Activated naive CD4-positive, alpha-beta T cell treated with anti-CD3 and anti-CD28 coated beads, Interleukin-2, amount 50 U/mL, for 24 hours (primary cell): ENCODE measurements around the gene LIPG.
"Not testable (repeated sequence)": the region's sequence is repeated elsewhere in the genome, so short reads cannot be mapped to it uniquely, and the experiment has no call there.

Source experiments
- H3K27ac Mint-ChIP-seq: one replicate; pipeline ENCODE4 v1.8.0; 2021; ENCODE audit warnings: mild to moderate bottlenecking, mixed read lengths
- H3K27me3 Mint-ChIP-seq: one replicate; pipeline ENCODE4 v1.8.0; 2021; ENCODE audit warnings: mixed read lengths
- H3K36me3 Mint-ChIP-seq: one replicate; pipeline ENCODE4 v1.8.0; 2021; ENCODE audit warnings: mixed read lengths
- H3K4me1 Mint-ChIP-seq: one replicate; pipeline ENCODE4 v1.8.0; 2021; ENCODE audit warnings: mixed read lengths
- H3K4me3 Mint-ChIP-seq: one replicate; pipeline ENCODE4 v1.8.0; 2021; ENCODE audit warnings: mild to moderate bottlenecking, mixed read lengths
- H3K9me3 Mint-ChIP-seq: one replicate; pipeline ENCODE4 v1.8.0; 2021; ENCODE audit warnings: mixed read lengths

Gene LIPG

GRCh38 chr18:49531678-49532153 lies 30.1 kb upstream of the LIPG start:
- no peak overlapping the region for H3K27ac Mint-ChIP-seq
- H3K4me3 Mint-ChIP-seq, result no peak overlapping the region
- H3K4me1 Mint-ChIP-seq, result no peaks in the 10 kb centered on the region
- no peaks in the 10 kb centered on the region for H3K9me3 Mint-ChIP-seq
- H3K36me3 Mint-ChIP-seq, result no peaks in the 10 kb centered on the region
- H3K27me3 Mint-ChIP-seq, result peaks cover 4% of the 10 kb centered on the region

- Mint-ChIP-seq H3K4me3 (no peak overlapping the region), H3K27me3 (peaks cover 4% of the 10 kb centered on the region), H3K4me1 (no peaks in the 10 kb centered on the region), H3K9me3 (no peaks in the 10 kb centered on the region), H3K27ac (no peak overlapping the region), H3K36me3 (no peaks in the 10 kb centered on the region)
Observed at GRCh38 chr18:49534846-49535601, 26.8 kb upstream of the LIPG start.

GRCh38 chr18:49537232-49537896 lies 24.5 kb upstream of the LIPG start:
- Mint-ChIP-seq H3K27me3 (peaks cover 4% of the 10 kb centered on the region), H3K27ac (no peak overlapping the region), H3K4me1 (no peaks in the 10 kb centered on the region), H3K9me3 (no peaks in the 10 kb centered on the region), H3K36me3 (no peaks in the 10 kb centered on the region), H3K4me3 (no peak overlapping the region)

GRCh38 chr18:49544362-49544761 lies 17.5 kb upstream of the LIPG start:
- H3K4me1 Mint-ChIP-seq, result no peaks in the 10 kb centered on the region
- no peaks in the 10 kb centered on the region for H3K36me3 Mint-ChIP-seq
- H3K27ac Mint-ChIP-seq, result no peak overlapping the region
- H3K9me3 Mint-ChIP-seq, result no peaks in the 10 kb centered on the region
- no peak overlapping the region for H3K4me3 Mint-ChIP-seq
- H3K27me3 Mint-ChIP-seq, result no peaks in the 10 kb centered on the region

- no peak overlapping the region for H3K4me3 Mint-ChIP-seq
- H3K27me3 Mint-ChIP-seq, result peaks cover 4% of the 10 kb centered on the region
- H3K36me3 Mint-ChIP-seq, result no peaks in the 10 kb centered on the region
- no peaks in the 10 kb centered on the region for H3K9me3 Mint-ChIP-seq
- no peaks in the 10 kb centered on the region for H3K4me1 Mint-ChIP-seq
- no peak overlapping the region for H3K27ac Mint-ChIP-seq
Observed at GRCh38 chr18:49546278-49546677, 15.6 kb upstream of the LIPG start.

GRCh38 chr18:49546719-49547273 lies 15.1 kb upstream of the LIPG start:
- Mint-ChIP-seq H3K27me3 (peaks cover 4% of the 10 kb centered on the region), H3K27ac (no peak overlapping the region), H3K4me1 (no peaks in the 10 kb centered on the region), H3K4me3 (no peak overlapping the region), H3K9me3 (no peaks in the 10 kb centered on the region), H3K36me3 (no peaks in the 10 kb centered on the region)

GRCh38 chr18:49547701-49548100 lies 14.2 kb upstream of the LIPG start:
- Mint-ChIP-seq H3K4me1 (no peaks in the 10 kb centered on the region), H3K9me3 (no peaks in the 10 kb centered on the region), H3K4me3 (no peak overlapping the region), H3K27me3 (peaks cover 6% of the 10 kb centered on the region), H3K36me3 (peaks cover 2% of the 10 kb centered on the region), H3K27ac (no peak overlapping the region)

- H3K4me1 Mint-ChIP-seq, result no peaks in the 10 kb centered on the region
Observed at GRCh38 chr18:49548229-49548636, 13.6 kb upstream of the LIPG start.

GRCh38 chr18:49550621-49551339 lies 11.1 kb upstream of the LIPG start:
- no peak overlapping the region for H3K4me3 Mint-ChIP-seq
- H3K27ac Mint-ChIP-seq, result no peak overlapping the region
- H3K4me1 Mint-ChIP-seq, result no peaks in the 10 kb centered on the region
- H3K9me3 Mint-ChIP-seq, result no peaks in the 10 kb centered on the region
- peaks cover 2% of the 10 kb centered on the region for H3K36me3 Mint-ChIP-seq
- peaks cover 12% of the 10 kb centered on the region for H3K27me3 Mint-ChIP-seq

More at GRCh38 chr18:49548229-49548636, 13.6 kb upstream of the LIPG start:
- Mint-ChIP-seq H3K27ac (no peak overlapping the region), H3K4me3 (no peak overlapping the region), H3K36me3 (peaks cover 2% of the 10 kb centered on the region), H3K9me3 (no peaks in the 10 kb centered on the region), H3K27me3 (peaks cover 8% of the 10 kb centered on the region)

- Mint-ChIP-seq H3K4me1 (no peaks in the 10 kb centered on the region), H3K36me3 (peaks cover 2% of the 10 kb centered on the region), H3K27me3 (peaks cover 12% of the 10 kb centered on the region), H3K9me3 (no peaks in the 10 kb centered on the region), H3K27ac (no peak overlapping the region), H3K4me3 (no peak overlapping the region)
Observed at GRCh38 chr18:49553003-49553402, 8.9 kb upstream of the LIPG start.

- Mint-ChIP-seq H3K4me1 (peaks cover 6% of the 10 kb centered on the region), H3K27ac (no peak overlapping the region), H3K4me3 (no peak overlapping the region), H3K9me3 (no peaks in the 10 kb centered on the region), H3K36me3 (peaks cover 2% of the 10 kb centered on the region), H3K27me3 (peaks cover 20% of the 10 kb centered on the region)
Observed at GRCh38 chr18:49555641-49556040, 6.2 kb upstream of the LIPG start.

GRCh38 chr18:49558356-49558755 lies 3.5 kb upstream of the LIPG start:
- H3K4me1 Mint-ChIP-seq, result peaks cover 33% of the 10 kb centered on the region
- peaks cover 36% of the 10 kb centered on the region for H3K27me3 Mint-ChIP-seq
- H3K4me3 Mint-ChIP-seq, result no peak overlapping the region
- no peak overlapping the region for H3K27ac Mint-ChIP-seq
- H3K36me3 Mint-ChIP-seq, result no peaks in the 10 kb centered on the region
- no peaks in the 10 kb centered on the region for H3K9me3 Mint-ChIP-seq

GRCh38 chr18:49559326-49559931 lies 2.4 kb upstream of the LIPG start:
- peaks cover 45% of the 10 kb centered on the region for H3K27me3 Mint-ChIP-seq
- H3K4me3 Mint-ChIP-seq, result not testable (repeated sequence)

GRCh38 chr18:49560277-49560623 lies 1.6 kb upstream of the LIPG start:
- H3K36me3 Mint-ChIP-seq, result no peaks in the 10 kb centered on the region
- peaks cover 47% of the 10 kb centered on the region for H3K27me3 Mint-ChIP-seq
- H3K27ac Mint-ChIP-seq, result no peak overlapping the region
- peaks cover 34% of the 10 kb centered on the region for H3K4me1 Mint-ChIP-seq
- H3K4me3 Mint-ChIP-seq, result peak overlapping the region; percentile 52
- H3K9me3 Mint-ChIP-seq, result no peaks in the 10 kb centered on the region

More at GRCh38 chr18:49559326-49559931, 2.4 kb upstream of the LIPG start:
- not testable (repeated sequence) for H3K9me3 Mint-ChIP-seq, H3K36me3 Mint-ChIP-seq, H3K27ac Mint-ChIP-seq
- H3K4me1 Mint-ChIP-seq, result peaks cover 34% of the 10 kb centered on the region

GRCh38 chr18:49560624-49561288 lies 1.1 kb upstream of the LIPG start:
- Mint-ChIP-seq H3K27me3 (peaks cover 51% of the 10 kb centered on the region), H3K4me3 (peak overlapping the region; percentile 77), H3K9me3 (no peaks in the 10 kb centered on the region), H3K27ac (no peak overlapping the region), H3K36me3 (no peaks in the 10 kb centered on the region), H3K4me1 (peaks cover 34% of the 10 kb centered on the region)
